Ovary (tissue), 9 donors: Measurements from ENCODE around the gene KCNN1. TPM values are rescaled to one million over a fixed set of nuclear protein-coding genes. Genes with fewer than 3 reads are reported as not detected.

Experiments
- DNase-seq, 5 donors: peaks; one replicate each; pipeline ENCODE4 v3.0.0-alpha.2; 2019 to 2020
- H3K27ac ChIP-seq, 2 donors: fragments of 200-600 bp; one replicate each; pipeline versions ENCODE4 v1.5.1 to v1.8.0; 2019 to 2022
- H3K27me3 ChIP-seq: fragments of 200-600 bp; one replicate; pipeline ENCODE4 v1.8.0; 2022
- H3K36me3 ChIP-seq: fragments of 200-600 bp; sonication (generic); one replicate; pipeline ENCODE4 v1.5.1; 2019
- H3K4me1 ChIP-seq: one replicate; pipeline ENCODE4 v1.8.1; 2013; ENCODE audit warnings: mild to moderate bottlenecking, moderate library complexity; ENCODE audit not compliant: insufficient read depth
- H3K4me3 ChIP-seq: fragments of 200-600 bp; sonication (generic); one replicate; pipeline ENCODE4 v1.5.1; 2017
- H3K9me3 ChIP-seq, 2 donors: fragments of 200-600 bp in 1 of 2; sonication (generic) in 1 of 2; one replicate each; pipeline versions ENCODE4 v1.5.1 to v1.8.1; 2013 to 2019; ENCODE audit warnings: mild to moderate bottlenecking in 1 of 2, moderate library complexity in 1 of 2
- EP300 ChIP-seq: sonication (generic); formaldehyde crosslinking; IDR thresholded peaks from one replicate; pipeline ENCODE4 v1.6.1; 2017; ENCODE audit warnings: antibody characterized with exemption
- POLR2A ChIP-seq: fragments of 450-650 bp; IDR thresholded peaks from one replicate; pipeline ENCODE4 v1.6.1; 2017; ENCODE audit warnings: antibody characterized with exemption, mild to moderate bottlenecking, moderate library complexity
- WGBS, 3 donors: extraction: QIAGEN DNeasy Blood & Tissue Kit in 1 of 3; methylation state at CpG; one replicate each; pipeline versions ENCODE4 v1.1.5 to v1.1.7; 2013 to 2017; 5-methylcytosine and 5-hydroxymethylcytosine counted together
- intact Hi-C, 4 donors: fragments of 100-400 bp; cut with DNase I; formaldehyde crosslinking; loops; one replicate each; pipeline versions ENCODE4 v1.11.0 to v1.15.1; 2022 to 2023
- polyA plus RNA-seq, 2 donors: library from polyadenylated mRNA; stranded (reverse); fragments of 200-250 nt in 1 of 2; fragments of 350-450 nt in 1 of 2; fragmentation: Illumina TruSeq in 1 of 2; extraction: RNeasy Lipid Tissue Mini Kit (QIAGEN cat#74804) in 1 of 2; gene quantifications; one replicate each; pipeline ENCODE4 v1.2.3, GENCODE V29; 2013 to 2014
- small RNA-seq: library from RNA; depleted of rRNA; stranded (forward); fragments of <200 nt; gene quantifications from one replicate; pipeline ENCODE3, GENCODE V24; 2016
- total RNA-seq, 7 donors: library from RNA; depleted of rRNA in 2 of 7; stranded (reverse); fragments of >200 nt in 2 of 7; fragmentation: NEBNext Ultra II Directional in 3 of 7; extraction: Animal tissue kit (Norgen Biotek cat#: 25700) in 3 of 7; gene quantifications; one replicate each; pipeline versions ENCODE4 v1.1.0 to v1.2.4, GENCODE V29; 2016 to 2023
- TF ChIP-seq, protein P1 (sequence below), 3 donors: fragments of 450-650 bp in 2 of 3; fragments of 200-600 bp in 1 of 3; IDR thresholded peaks; one replicate each; pipeline versions ENCODE4 v1.5.1 to v1.8.0; 2016 to 2022; ENCODE audit warnings: antibody characterized with exemption in 3 of 3, mild to moderate bottlenecking in 1 of 3
- donor health status: DM: no; HTN: no; CAD: no; lungs with moderate emphysema.
- donor health status: DM: no; HTN: no; CAD: no.
- donor health status: Bipolar disorder and iron deficiency.
- donor health status: DM: yes; HTN: yes; CAD: no.
- donor health status: DM: no; HTN: no; CAD: no.
- donor health status: DM: yes; HTN: yes; CAD: no.

Gene KCNN1
- total and polyA plus RNA-seq, 9 donors = 0.33 to 5.9 (median 1.7) TPM; not detected in 1

GRCh38 chr19:18045307-18046050 lies 78.6 kb downstream of the KCNN1 start:
- 70 to 78% (median 76%) methylated on average over 7 of the region's 7 CpGs for whole genome bisulfite sequencing, 3 donors
- TF ChIP-seq, protein P1, sequence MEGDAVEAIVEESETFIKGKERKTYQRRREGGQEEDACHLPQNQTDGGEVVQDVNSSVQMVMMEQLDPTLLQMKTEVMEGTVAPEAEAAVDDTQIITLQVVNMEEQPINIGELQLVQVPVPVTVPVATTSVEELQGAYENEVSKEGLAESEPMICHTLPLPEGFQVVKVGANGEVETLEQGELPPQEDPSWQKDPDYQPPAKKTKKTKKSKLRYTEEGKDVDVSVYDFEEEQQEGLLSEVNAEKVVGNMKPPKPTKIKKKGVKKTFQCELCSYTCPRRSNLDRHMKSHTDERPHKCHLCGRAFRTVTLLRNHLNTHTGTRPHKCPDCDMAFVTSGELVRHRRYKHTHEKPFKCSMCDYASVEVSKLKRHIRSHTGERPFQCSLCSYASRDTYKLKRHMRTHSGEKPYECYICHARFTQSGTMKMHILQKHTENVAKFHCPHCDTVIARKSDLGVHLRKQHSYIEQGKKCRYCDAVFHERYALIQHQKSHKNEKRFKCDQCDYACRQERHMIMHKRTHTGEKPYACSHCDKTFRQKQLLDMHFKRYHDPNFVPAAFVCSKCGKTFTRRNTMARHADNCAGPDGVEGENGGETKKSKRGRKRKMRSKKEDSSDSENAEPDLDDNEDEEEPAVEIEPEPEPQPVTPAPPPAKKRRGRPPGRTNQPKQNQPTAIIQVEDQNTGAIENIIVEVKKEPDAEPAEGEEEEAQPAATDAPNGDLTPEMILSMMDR (IDR thresholded peaks at IDR 0.05) = no peak
- no peak for TF ChIP-seq POLR2A
- no peak for TF ChIP-seq EP300
- Histone ChIP-seq H3K27me3 (no peaks in the 10 kb centered on the region), H3K4me1 (no peaks in the 10 kb centered on the region), H3K27ac (no peak overlapping the region), H3K36me3 (no peaks in the 10 kb centered on the region), H3K4me3 (peak overlapping the region; percentile 17), H3K9me3 (no peaks in the 10 kb centered on the region)
- DNase-seq = no peak
- intact Hi-C loops = no loop called here

GRCh38 chr19:18046059-18046718 lies 79.3 kb downstream of the KCNN1 start:
- Histone ChIP-seq H3K4me3 (no peak overlapping the region), H3K36me3 (no peaks in the 10 kb centered on the region), H3K9me3 (no peaks in the 10 kb centered on the region), H3K4me1 (no peaks in the 10 kb centered on the region), H3K27ac (no peak overlapping the region), H3K27me3 (no peaks in the 10 kb centered on the region)
- intact Hi-C loops = no loop called here
- no peak for DNase-seq
- TF ChIP-seq EP300 (no peak), POLR2A (no peak)
- TF ChIP-seq, protein P1 (IDR thresholded peaks at IDR 0.05) = no peak
- WGBS, 3 donors = 61 to 64% (median 64%) methylated on average over 14 of the region's 14 CpGs

DNA sequence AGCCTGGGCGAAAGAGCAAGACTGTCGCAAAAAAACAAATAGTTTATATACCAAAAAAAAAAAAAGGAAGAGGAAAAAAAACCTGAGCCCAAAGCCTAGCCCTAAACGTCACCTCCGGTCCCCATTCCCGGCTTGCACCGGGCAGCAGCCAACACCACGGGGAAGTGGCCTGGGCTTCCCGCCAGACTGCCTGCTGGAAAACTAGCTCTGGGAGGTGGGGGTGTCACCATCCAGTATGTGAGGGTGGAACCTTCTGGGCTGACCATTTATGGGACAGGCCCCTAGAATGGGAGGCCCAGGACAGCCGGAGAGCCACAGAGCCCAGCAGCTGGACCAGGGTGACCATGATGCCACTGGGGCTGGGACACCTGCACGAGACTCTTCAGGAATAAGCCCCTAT lies 82.5 kb downstream of the KCNN1 start:
- TF ChIP-seq POLR2A (no peak), EP300 (no peak)
- TF ChIP-seq, protein P1 (IDR thresholded peaks at IDR 0.05) = no peak
- 40 to 48% (median 43%) methylated on average over 10 of the region's 10 CpGs for WGBS, 3 donors
- Histone ChIP-seq H3K27ac (no peak overlapping the region), H3K9me3 (no peaks in the 10 kb centered on the region), H3K36me3 (no peaks in the 10 kb centered on the region), H3K27me3 (no peaks in the 10 kb centered on the region), H3K4me3 (no peak overlapping the region), H3K4me1 (peaks cover 2% of the 10 kb centered on the region)
- peak in 4 of 5 donors; percentile 47 to 68 (median 66) for DNase-seq
- intact Hi-C loops = no loop called here

Small RNA genes lying within 50 kb of the gene (small RNA-seq; reads per million reads assigned to genes)
- not detected for gene RNA5SP468

Other genes with a start within 250 kb of the KCNN1 start
- 10 to 100 TPM; 25.4 to 76.8 (median 69.3) TPM for gene MAP1S, start 247.6 kb upstream of the KCNN1 start, total RNA-seq
- gene MAP1S, start 247.6 kb upstream of the KCNN1 start, polyA plus RNA-seq = 10 to 100 TPM in 1 of 2 donors, 1 to 10 TPM in 1; 5.0 to 24.5 TPM
- 1 to 10 TPM; 1.7 to 4.3 (median 3.0) TPM for gene FCHO1, start 215.6 kb upstream of the KCNN1 start, total RNA-seq
- gene FCHO1, start 215.6 kb upstream of the KCNN1 start, polyA plus RNA-seq = 1 to 10 TPM in 1 of 2 donors, under 1 TPM in 1; 0.95 to 2.0 TPM
- under 1 TPM in 5 of 7 donors, not detected in 2; 0.34 to 0.79 (median 0.51) TPM for gene B3GNT3, start 172.0 kb upstream of the KCNN1 start, total RNA-seq
- under 1 TPM; 0.25 to 0.28 TPM for gene B3GNT3, start 172.0 kb upstream of the KCNN1 start, polyA plus RNA-seq
- gene INSL3, start 145.6 kb upstream of the KCNN1 start, total RNA-seq = 1 to 10 TPM in 4 of 7 donors, under 1 TPM in 2, not detected in 1; 0.38 to 4.9 (median 1.4) TPM
- gene INSL3, start 145.6 kb upstream of the KCNN1 start, polyA plus RNA-seq = 100 to 1,000 TPM; 103 to 121 TPM
- 10 to 100 TPM in 6 of 7 donors, 1 to 10 TPM in 1; 7.5 to 35.5 (median 25.7) TPM for gene JAK3, start 119.1 kb upstream of the KCNN1 start, total RNA-seq
- 10 to 100 TPM in 1 of 2 donors, 1 to 10 TPM in 1; 6.6 to 12.7 TPM for gene JAK3, start 119.1 kb upstream of the KCNN1 start, polyA plus RNA-seq
- gene RPL18A, start 107.2 kb upstream of the KCNN1 start, total RNA-seq = 1,000 to 10,000 TPM; 2,762 to 5,071 (median 3,195) TPM
- gene RPL18A, start 107.2 kb upstream of the KCNN1 start, polyA plus RNA-seq = 1,000 to 10,000 TPM in 1 of 2 donors, 100 to 1,000 TPM in 1; 636 to 4,721 TPM
- gene SLC5A5, start 95.2 kb upstream of the KCNN1 start, total RNA-seq = under 1 TPM in 1 of 7 donors, not detected in 6; 0.07 TPM
- gene SLC5A5, start 95.2 kb upstream of the KCNN1 start, polyA plus RNA-seq = not detected
- 10 to 100 TPM; 20.7 to 69.3 (median 50.4) TPM for gene CCDC124, start 34.1 kb upstream of the KCNN1 start, total RNA-seq
- gene CCDC124, start 34.1 kb upstream of the KCNN1 start, polyA plus RNA-seq = 10 to 100 TPM in 1 of 2 donors, 1 to 10 TPM in 1; 4.7 to 74.5 TPM
- 10 to 100 TPM in 5 of 7 donors, 1 to 10 TPM in 2; 6.8 to 22.8 (median 12.2) TPM for gene ARRDC2, start 41.1 kb downstream of the KCNN1 start, total RNA-seq
- 10 to 100 TPM; 12.9 to 14.7 TPM for gene ARRDC2, start 41.1 kb downstream of the KCNN1 start, polyA plus RNA-seq
- under 1 TPM; 0.31 to 0.89 (median 0.57) TPM for gene IL12RB1, start 119.8 kb downstream of the KCNN1 start, total RNA-seq
- under 1 TPM; 0.22 to 0.70 TPM for gene IL12RB1, start 119.8 kb downstream of the KCNN1 start, polyA plus RNA-seq
- gene MAST3, start 130.7 kb downstream of the KCNN1 start, total RNA-seq = 10 to 100 TPM in 3 of 7 donors, 1 to 10 TPM in 4; 7.8 to 12.2 (median 9.9) TPM
- gene MAST3, start 130.7 kb downstream of the KCNN1 start, polyA plus RNA-seq = 1 to 10 TPM; 2.4 to 5.7 TPM
- 10 to 100 TPM; 16.5 to 63.2 (median 48.9) TPM for gene PIK3R2, start 186.1 kb downstream of the KCNN1 start, total RNA-seq
- gene PIK3R2, start 186.1 kb downstream of the KCNN1 start, polyA plus RNA-seq = 10 to 100 TPM; 12.8 to 13.6 TPM
- 10 to 100 TPM; 10.1 to 70.9 (median 16.1) TPM for gene IFI30, start 206.7 kb downstream of the KCNN1 start, total RNA-seq
- gene IFI30, start 206.7 kb downstream of the KCNN1 start, polyA plus RNA-seq = 10 to 100 TPM; 21.8 to 34.4 TPM
- 10 to 100 TPM in 2 of 7 donors, 1 to 10 TPM in 5; 6.9 to 15.2 (median 8.6) TPM for gene MPV17L2, start 226.1 kb downstream of the KCNN1 start, total RNA-seq
- 10 to 100 TPM in 1 of 2 donors, 1 to 10 TPM in 1; 3.5 to 12.0 TPM for gene MPV17L2, start 226.1 kb downstream of the KCNN1 start, polyA plus RNA-seq
- gene RAB3A, start 236.9 kb downstream of the KCNN1 start, total RNA-seq = 10 to 100 TPM in 2 of 7 donors, 1 to 10 TPM in 5; 1.9 to 32.9 (median 9.0) TPM
- 1 to 10 TPM; 5.5 to 7.9 TPM for gene RAB3A, start 236.9 kb downstream of the KCNN1 start, polyA plus RNA-seq